NCI-H345 (cell line): ENCODE results near the gene STARD5.
"Not testable (repeated sequence)": the region's sequence is repeated elsewhere in the genome, so short reads cannot be mapped to it uniquely, and the experiment has no call there.

Experiments used
- DNase-seq: peaks from one replicate; lab custom pipeline; 2025; lab: John Stamatoyannopoulos, UW

The STARD5 gene, protein sequence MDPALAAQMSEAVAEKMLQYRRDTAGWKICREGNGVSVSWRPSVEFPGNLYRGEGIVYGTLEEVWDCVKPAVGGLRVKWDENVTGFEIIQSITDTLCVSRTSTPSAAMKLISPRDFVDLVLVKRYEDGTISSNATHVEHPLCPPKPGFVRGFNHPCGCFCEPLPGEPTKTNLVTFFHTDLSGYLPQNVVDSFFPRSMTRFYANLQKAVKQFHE

GRCh38 chr15:81323944-81324881 is at the start of gene STARD5:
Gene STARD5 (minus strand): TSS chr15:81324141. CDS start chr15:81324099, 42 bp downstream.
- peak; percentile 96 for DNase-seq

DNA sequence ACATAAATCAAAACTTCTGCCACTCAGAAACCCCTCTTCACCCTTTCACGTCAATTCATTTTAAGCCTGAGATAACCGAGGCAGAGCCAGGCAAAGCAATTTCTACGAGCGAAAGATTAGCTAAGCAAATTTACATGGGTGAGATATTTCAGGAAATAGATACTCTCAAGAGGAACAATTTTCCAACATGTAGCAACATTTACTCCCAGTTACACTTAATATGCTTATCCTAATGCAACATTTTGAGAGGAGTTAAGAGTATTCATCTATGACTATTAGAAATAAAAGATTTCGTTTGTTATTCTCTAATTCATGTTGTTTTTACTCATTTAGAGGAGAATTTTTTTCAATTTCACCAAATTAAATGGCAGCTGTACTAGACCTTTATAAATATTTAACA is 49.2 kb upstream of the STARD5 start:
- no peak for DNase-seq

DNA sequence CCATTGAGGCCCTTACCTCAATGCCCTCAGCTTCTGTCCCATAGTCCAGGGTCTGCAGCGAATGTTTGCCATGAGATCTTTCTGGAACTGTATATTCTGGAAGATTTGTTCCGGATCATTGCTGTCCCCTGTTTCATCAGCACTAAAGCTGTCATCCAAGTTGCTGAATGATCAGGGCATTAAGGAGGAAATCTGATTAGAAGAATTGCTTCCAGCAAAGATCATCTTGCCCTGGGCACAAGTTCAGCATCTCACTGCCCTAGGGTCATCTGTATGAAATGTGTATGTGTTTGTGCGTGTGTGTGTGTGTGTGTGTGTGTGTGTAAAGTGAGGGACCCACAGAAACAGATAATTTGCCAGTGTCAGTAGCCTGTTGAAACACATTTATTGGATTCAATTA is 48.6 kb upstream of the STARD5 start:
- no peak for DNase-seq

DNA sequence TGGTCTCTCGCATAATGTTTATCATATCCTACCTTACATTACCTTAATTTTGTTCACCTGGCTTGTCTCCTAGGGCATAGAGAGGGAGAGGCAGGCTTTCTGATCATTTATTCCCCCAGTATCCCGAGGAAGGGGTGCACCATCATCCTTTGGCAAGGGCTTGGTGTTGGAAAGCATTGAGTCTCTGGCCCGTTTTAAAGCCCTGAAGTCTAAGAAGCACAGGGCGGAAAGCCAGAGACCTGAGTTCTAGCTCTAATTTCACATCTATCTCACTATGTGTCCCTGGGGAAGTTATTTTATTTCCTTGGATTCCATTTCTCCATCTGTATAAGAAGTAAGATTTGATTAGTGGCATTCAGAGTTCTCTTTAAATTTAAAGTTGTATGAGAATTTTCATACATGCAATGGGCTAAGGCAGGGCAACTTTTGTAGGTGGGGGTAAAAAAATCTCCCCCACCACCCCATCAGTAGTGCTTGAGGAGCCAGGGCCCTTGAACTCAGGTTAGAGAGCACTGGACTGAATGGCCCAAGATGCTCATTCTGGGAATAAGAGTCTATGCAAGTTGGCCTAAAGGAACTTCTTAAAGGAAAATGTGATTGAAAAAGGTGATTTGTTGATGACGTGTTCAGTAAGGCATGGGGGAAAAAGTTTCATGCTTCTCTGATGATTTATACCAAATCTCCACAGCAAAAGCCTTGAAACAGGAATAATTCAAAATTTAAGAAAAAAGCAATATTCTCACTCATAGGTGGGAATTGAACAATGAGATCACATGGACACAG is 40.0 kb upstream of the STARD5 start:
- DNase-seq, result no peak

DNA sequence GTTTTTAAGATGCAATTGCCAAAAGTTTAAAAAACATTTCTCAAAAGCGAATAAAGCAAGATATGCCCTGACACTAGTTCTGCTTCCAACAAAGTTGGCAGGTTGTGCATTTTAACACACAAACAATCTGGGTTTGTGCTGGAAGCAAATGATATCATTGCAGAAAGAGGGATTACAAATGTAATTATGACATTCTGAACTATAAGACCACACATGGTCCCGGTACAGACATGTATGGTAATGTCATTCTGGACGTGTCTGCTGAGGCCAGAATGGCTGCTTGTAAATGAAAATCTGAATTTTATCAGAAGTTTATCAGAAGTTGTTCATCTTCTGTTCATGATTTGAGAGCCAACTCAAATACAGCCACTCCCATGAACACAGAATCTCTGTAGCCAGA is 39.3 kb upstream of the STARD5 start:
- DNase-seq, result no peak

DNA sequence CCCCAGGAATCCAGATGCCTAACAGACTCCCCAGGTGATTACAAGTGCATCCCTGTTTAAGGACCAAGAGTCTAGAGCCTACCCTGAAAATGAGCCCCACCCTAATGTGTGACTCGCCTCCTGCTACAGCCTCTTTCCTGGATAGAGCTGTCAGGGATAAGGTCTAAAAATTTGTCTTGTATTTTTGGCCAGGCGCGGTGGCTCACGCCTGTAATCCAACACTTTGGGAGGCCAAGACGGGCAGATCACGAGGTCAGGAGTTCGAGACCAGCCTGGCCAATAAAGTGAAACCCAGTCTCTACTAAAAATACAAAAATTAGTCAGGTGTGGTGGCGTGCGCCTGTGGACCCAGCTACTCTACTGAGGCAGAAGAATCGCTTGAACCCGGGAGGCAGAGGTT is 38.8 kb upstream of the STARD5 start:
- DNase-seq, result no peak

DNA sequence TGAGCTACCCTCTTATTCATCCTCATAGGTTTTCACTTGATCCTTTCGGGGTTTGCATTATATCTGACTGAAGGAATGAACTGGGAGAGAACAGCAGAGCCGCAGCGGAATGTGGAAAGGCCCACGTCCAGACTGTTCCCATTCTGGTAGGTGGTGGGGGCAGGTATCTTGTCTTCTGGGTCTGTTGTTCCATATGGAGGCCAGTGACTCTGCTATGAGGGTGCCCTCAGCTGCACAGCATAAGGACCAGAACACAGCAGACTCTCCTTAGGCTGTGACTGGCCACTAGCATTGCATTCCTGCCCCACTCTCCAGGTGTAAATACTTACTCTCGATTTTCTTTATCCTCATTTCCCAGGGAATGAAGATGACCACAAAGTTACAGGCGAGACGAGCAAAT is 38.0 kb upstream of the STARD5 start:
- DNase-seq, result no peak

DNA sequence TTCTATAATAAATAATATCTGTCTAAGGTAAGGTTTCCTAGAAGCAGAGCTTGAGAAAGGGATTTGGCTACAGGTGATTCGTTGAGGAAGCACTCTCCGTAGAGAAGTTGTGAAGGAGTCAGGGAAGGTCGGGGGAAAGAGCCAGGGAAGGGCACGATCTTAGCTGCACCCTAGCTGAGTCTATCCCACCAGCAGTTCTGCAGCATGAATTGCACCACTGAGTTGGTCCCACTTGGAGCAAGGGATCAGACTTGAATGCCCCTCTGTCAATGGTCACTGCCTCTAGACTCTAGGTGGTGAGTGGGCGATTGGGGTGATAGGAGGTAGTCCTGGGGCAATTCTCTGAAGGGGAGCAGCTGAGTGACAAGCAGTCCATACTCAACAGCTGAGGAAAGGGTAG is 36.5 kb upstream of the STARD5 start:
- DNase-seq, result no peak

DNA sequence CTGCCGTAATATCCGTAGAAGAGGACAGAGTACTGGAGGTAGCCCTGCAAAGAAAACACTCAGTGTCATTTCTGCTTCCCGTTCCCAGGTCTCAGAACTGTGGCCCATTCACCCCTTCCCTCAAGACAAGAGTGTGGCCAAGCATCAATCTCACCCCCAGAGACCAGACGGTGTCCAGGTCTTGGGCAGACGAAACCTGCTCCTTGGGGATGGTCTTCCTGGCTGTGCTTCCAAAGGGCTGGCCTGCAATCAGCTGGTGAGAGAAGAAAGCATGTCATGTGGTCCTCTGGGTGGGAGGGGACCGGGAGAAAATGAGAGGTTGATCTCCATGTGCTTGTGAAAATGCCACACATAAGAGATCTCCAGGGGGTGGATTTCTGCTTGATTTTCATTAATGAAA is 34.3 kb upstream of the STARD5 start:
- no peak for DNase-seq

DNA sequence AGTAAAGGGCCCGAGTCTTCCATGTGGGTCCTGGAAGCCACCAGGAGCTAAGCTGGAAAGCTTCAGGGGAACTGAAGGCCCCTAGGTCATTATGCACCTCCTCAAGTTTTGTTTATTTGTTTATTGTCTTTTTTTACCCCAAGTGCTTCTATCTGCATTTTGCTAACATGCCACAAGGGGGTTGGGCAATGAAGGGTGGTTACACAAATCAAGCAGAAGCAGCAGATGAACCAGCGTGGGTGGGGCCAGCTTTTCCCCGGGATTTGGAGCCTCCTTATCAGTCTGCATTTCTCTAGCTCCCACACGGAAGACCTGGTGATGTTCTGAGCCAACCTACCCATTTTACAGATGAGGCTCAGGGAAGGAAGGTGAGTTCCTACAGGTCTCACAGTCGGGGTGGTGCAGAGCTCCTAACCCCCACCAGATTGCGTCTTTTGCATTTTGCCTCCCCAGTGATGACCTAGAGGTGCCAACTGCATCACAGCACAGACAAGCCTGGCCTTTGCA is 33.3 kb upstream of the STARD5 start:
- no peak for DNase-seq

DNA sequence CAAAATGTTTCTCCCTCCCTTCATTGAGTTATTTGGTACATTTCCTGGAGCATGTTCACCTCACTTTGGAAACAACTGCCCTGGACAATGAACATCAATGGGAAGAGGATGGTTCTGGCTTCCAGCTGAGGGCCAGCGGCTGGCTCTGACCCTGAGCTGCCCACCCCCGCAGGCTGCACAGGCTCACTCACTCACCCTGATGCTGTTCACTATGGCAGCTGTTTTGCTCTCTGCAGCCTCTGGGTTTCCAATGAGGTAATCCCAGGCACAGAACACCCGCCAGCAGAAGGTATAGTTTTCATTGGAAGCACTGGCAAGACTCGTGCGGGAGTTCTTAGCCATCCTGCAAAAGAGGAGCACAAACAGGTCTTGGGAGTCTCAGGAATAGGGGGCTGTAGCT is 32.3 kb upstream of the STARD5 start:
- no peak for DNase-seq

DNA sequence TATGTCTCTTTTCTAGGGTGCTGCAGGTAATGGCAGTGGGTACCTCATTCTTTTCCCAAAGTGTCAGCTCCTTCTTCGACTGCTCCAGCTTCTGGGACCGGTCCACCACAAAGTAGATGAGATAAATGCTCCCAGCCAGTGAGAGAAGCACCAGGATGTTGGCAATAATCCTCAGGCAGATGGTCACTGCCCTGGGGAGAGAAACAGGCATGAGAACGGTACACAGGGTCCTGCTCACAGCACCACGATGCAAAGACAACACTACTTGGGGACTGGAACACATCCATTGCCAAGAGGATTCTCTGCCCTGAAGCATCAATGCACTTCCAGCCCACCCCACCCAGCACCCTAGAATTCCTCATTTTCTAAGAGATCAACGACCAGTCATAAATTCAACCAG is 27.7 kb upstream of the STARD5 start:
- DNase-seq, result no peak

GRCh38 chr15:81349271-81349670 is 25.3 kb upstream of the STARD5 start:
- no peak for DNase-seq

GRCh38 chr15:81348691-81349090 is 24.8 kb upstream of the STARD5 start:
- not testable (repeated sequence) for DNase-seq

DNA sequence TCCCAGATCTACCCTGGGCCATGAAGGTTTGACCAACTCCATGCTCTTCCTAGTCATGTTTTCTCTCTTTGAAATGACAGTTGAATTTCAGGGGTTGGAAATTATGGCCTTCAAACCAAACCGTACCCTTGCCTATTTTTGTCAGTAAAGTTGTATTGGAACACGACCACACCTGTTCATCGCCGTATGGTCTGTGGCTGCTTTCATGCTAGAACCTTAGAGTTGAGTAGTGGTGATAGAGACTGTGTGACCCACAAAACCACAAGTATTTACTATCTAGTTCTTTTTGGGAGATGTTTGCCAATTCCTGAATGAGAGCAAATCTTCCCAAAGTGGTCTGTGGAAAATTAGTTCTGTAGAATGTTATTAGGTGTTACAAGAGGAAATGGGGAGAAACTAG is 24.0 kb upstream of the STARD5 start:
- no peak for DNase-seq

DNA sequence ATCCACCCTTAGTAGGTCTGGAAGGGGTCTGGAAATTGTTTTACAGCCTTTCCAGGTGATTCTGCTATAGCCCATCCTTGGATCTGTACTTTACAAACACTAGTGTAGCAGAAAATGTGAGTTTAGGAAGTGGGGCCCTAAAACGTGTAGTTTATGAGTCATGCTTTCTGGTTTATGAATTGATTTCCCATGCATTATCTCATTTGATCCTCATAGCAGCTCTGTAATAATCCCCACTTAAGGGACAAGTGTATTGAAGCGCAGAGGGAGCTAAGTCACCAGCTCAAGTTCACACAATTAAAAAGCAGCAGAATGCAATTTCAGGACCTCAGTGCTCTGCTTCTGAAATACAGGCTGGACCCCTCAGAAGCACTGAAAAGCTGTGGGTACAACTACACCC is 22.7 kb upstream of the STARD5 start:
- no peak for DNase-seq

GRCh38 chr15:81343371-81343770 is 19.4 kb upstream of the STARD5 start:
- no peak for DNase-seq

DNA sequence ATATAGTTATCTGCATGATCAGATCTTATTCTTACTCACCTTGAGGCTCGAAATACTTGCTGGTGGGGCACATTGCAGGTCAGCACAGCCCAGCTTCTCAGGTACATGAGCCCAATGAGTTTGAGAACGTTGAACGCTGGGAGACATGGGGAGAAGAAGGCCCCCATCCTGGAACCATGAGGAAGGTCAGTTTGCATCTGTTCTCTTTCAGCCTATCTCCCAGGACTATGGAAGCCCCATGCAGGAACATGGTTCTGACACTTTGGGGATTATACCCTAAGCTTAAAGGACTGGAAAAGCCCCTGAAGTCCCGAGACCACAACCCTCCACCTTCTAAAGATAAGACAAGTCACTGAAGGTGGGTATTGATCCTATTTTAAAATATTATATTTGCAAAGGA is 17.4 kb upstream of the STARD5 start:
- no peak for DNase-seq

DNA sequence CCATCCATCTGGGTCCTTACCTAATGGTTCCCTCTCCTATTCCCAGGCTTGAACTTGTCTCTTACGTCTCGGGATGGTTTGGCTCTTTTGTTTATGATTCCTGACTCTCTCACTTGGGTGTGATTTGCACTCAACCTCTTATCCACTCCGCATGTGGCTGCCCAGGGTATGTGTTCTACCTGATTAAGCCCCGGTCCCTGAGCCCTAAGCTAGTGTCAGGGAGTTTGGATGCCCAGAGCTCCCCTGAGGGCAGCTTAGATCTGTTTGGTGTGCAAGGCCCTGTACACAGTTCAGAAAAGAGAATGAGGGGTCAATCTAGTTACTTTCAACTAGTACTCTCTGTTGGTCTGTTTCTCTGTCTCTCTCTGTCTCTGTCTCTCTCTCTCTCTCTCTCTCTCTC is 15.9 kb upstream of the STARD5 start:
- no peak for DNase-seq

GRCh38 chr15:81339321-81339720 is 15.4 kb upstream of the STARD5 start:
- no peak for DNase-seq

DNA sequence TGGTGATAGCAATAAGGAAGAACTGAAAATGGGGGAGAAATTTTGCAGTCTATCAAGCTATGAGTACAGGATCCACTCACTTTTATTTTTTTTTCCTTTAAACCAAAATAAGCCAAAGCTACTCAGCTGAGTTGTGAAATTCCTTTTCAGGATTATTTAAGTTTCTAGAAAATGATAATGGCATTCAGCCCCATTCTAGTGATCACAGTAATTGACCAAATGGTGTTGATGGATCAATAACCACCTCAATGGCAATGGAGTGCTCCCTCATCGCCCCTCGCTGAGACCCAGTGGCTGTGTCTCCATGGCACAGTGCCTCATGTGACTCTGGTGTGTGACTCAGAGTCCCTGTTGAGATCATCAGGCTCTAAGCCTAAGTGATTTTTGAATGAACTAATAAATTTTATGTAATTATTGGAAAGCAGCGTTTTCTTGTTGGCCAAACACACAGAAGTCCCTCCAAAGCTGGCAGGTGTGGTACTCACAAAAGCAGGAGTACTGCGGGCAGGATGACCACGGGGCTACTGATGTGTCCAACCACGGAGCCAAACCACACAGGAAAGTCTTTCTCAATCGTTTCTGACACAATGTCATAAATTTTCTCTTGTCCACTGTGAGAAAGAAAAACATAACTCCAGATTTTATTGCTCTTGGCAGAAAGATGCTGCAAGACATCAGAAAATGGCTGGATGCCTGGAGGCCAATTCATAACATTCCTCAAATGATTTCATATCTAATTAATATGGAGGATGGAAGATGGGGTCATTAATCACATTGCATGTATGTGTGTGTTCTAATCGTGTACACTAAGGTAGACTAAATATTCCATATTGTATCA is 14.4 kb upstream of the STARD5 start:
- no peak for DNase-seq

- DNase-seq, result no peak
Measured at GRCh38 chr15:81337713-81338157, 13.8 kb upstream of the STARD5 start.
